WERI-Rb-1 (cell line): ENCODE results near the gene WSB1.

Experiments used
- DNase-seq: peaks from one replicate; pipeline ENCODE4 v3.0.0-alpha.2; 2020
- H3K27ac ChIP-seq: fragments of 250-450 bp; sonication (Bioruptor Pico); 2 replicates; pipeline ENCODE4 v1.5.1; 2020; ENCODE audit warnings: mild to moderate bottlenecking, moderate library complexity
- H3K27me3 ChIP-seq: fragments of 250-450 bp; sonication (Bioruptor Pico); 2 replicates; pipeline ENCODE4 v1.5.1; 2021; ENCODE audit warnings: mild to moderate bottlenecking, low read depth, moderate library complexity; ENCODE audit not compliant: insufficient read depth, severe bottlenecking
- H3K36me3 ChIP-seq: fragments of 250-450 bp; sonication (Bioruptor Pico); 2 replicates; pipeline ENCODE4 v1.5.1; 2020; ENCODE audit warnings: mild to moderate bottlenecking, moderate library complexity
- H3K4me3 ChIP-seq: 2 replicates; pipeline ENCODE4 v1.5.1; 2011; ENCODE audit warnings: low read depth, mild to moderate bottlenecking, control low read depth, low read length
- H3K9me3 ChIP-seq: fragments of 250-450 bp; sonication (Bioruptor Pico); 2 replicates; pipeline ENCODE4 v1.5.1; 2021; ENCODE audit warnings: mild to moderate bottlenecking, moderate library complexity; ENCODE audit not compliant: severe bottlenecking
- TF ChIP-seq, protein P1 (sequence below): IDR thresholded peaks from 2 replicates; pipeline ENCODE4 v1.5.1; 2011; ENCODE audit warnings: low read depth, mild to moderate bottlenecking, control low read depth, inconsistent platforms, low read length

The WSB1 gene

DNA sequence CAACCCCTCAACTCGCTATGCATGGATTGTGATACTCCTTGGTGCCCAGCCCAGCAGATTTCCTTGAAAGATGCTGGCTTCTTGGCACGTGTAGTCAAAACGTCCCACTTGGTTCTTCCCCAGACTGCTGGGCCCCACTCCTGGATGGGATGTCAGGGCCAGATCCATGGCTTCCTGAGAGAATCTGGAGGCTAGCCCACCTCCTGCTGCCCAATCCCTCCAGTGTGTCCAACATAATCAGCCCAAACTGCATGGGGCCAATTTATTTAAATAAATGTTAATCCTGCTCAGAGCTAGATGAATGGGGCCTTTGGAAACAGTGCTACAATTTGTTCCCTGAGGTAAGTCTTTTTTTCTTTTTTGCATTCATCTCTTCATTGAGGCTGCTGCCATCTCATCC, 49.4 kb downstream of the WSB1 start:
- no peak overlapping the region for H3K27ac ChIP-seq
- H3K27me3 ChIP-seq: no peaks in the 10 kb centered on the region
- no peak for DNase-seq
- H3K9me3 ChIP-seq: no peaks in the 10 kb centered on the region
- H3K36me3 ChIP-seq: no peaks in the 10 kb centered on the region
- TF ChIP-seq, protein P1, sequence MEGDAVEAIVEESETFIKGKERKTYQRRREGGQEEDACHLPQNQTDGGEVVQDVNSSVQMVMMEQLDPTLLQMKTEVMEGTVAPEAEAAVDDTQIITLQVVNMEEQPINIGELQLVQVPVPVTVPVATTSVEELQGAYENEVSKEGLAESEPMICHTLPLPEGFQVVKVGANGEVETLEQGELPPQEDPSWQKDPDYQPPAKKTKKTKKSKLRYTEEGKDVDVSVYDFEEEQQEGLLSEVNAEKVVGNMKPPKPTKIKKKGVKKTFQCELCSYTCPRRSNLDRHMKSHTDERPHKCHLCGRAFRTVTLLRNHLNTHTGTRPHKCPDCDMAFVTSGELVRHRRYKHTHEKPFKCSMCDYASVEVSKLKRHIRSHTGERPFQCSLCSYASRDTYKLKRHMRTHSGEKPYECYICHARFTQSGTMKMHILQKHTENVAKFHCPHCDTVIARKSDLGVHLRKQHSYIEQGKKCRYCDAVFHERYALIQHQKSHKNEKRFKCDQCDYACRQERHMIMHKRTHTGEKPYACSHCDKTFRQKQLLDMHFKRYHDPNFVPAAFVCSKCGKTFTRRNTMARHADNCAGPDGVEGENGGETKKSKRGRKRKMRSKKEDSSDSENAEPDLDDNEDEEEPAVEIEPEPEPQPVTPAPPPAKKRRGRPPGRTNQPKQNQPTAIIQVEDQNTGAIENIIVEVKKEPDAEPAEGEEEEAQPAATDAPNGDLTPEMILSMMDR: no peak
- H3K4me3 ChIP-seq: no peak overlapping the region

DNA sequence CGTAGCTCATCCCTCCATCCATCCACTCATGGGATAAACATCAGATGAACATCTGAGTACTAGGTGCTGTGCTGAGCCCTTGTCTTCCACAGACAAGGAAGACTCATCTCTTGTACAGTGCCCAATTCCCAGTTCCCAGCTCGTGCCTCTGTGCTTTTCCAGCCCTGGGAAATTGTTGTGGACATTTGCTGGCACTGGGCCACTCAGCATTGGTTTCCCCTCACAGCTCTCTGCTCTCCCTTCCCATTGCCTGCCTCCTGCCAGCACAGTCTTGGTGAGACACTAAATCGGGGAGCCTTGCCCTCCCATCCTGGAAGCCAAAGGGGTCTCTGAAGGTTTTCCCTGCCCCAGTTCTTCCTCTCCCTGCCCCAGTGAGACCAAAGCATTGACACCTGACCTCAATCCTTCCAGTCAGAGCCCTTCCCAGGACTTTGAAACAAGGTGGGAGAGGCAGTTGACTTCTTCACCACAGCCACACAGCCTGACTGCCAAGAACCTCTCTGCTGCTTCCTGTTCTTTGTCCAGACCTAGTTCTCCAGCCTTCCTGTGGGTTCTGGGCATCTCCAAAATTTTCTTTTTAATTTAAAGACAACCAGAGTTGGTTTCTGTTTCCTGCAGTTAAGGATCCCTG, 50.2 kb downstream of the WSB1 start:
- no peaks in the 10 kb centered on the region for H3K36me3 ChIP-seq
- no peak overlapping the region for H3K27ac ChIP-seq
- H3K27me3 ChIP-seq: no peaks in the 10 kb centered on the region
- no peak for DNase-seq
- no peak overlapping the region for H3K4me3 ChIP-seq
- H3K9me3 ChIP-seq: no peaks in the 10 kb centered on the region
- TF ChIP-seq, protein P1: no peak

DNA sequence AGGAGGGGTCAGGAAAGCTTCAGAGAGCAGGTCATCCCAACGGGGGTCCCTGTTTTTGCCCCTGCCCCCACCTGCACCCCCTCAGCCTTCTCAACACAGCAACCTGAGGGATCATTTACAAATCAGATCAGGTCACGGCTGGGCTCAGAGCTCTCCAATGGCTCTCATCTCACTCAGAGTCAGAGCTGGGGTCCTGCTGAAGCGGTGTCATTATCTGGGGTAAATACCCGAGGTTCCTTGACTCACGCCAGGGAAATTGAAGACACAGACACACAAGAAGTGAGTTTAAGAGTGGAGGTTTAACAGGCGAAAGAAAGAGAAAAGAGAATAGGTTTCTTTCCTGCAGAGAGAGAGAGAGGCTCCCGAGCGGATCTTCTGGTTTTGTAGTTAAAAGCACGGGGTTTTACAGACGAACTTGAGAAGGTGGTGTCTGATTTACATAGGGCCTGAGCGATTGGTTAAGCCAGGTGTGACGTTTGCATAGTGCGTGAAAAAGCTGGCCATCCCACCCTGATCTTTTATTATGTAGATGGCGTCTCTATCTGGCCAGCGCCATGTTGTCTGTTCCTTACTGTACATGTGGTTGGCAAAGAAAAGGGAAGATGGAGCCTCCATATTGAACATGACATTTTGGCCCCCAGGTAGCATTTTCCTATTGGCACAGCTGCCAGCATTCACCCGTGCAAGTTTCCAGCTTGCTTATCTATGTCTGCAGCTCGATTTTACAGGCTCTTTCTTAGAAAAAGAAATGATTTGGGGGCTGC, 51.4 kb downstream of the WSB1 start:
- Histone ChIP-seq H3K9me3 (no peaks in the 10 kb centered on the region), H3K27ac (no peak overlapping the region), H3K36me3 (no peaks in the 10 kb centered on the region), H3K27me3 (no peaks in the 10 kb centered on the region), H3K4me3 (no peak overlapping the region)
- TF ChIP-seq, protein P1: no peak
- DNase-seq: no peak

DNA sequence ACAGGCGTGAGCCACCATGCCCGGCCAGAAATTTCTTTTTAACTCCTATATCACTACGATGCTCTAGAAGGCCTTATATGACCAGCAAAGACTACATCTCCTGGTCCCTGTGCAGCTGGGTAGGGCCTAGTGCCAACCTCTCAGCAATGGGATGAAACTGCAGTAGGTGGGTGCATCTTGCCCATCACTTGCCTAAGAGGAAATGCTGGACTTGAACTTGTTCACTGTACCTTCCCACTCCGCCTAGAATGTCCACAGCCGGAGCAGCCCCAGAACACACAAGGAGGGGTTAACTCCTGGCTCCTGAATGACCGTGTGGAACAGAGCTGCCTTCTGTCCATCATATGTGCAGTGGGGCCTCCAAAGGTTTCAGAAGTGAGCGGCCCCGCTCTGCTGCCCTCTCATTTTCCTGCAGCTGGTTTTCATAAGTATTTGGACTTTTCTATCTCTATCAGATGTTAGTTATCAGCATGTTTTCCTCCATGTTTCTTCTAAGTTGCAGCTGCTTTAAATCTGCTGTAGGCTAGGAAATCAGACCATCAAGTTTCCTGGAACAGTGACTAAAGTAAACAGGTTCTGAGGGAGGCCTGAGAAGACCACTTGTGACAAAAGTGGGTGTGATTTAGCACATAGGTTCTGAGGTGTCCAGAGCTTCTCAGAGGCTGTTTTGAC, 52.5 kb downstream of the WSB1 start:
- H3K36me3 ChIP-seq: no peaks in the 10 kb centered on the region
- DNase-seq: no peak
- no peaks in the 10 kb centered on the region for H3K9me3 ChIP-seq
- TF ChIP-seq, protein P1: no peak
- H3K4me3 ChIP-seq: no peak overlapping the region
- no peak overlapping the region for H3K27ac ChIP-seq
- H3K27me3 ChIP-seq: no peaks in the 10 kb centered on the region

DNA sequence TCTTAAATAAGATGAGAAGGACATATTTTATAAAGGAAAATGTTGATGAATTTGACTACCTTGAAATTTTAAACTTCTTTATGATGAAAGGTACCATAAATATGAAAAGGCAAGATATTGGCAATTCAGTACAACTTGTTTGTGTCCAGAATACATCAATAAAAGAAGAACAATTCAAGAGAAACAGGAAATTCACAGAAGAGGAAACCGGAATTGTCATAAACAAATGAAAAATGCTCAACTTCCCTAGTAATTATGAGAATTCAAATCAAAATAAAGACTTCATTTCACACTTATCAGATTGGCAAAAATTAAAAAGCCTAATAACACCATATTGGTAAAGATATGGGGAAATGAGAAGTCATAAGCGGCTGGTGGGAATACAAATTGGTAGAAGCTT, 54.3 kb downstream of the WSB1 start:
- no peaks in the 10 kb centered on the region for H3K27me3 ChIP-seq
- TF ChIP-seq, protein P1: no peak
- H3K4me3 ChIP-seq: no peak overlapping the region
- H3K36me3 ChIP-seq: no peaks in the 10 kb centered on the region
- H3K27ac ChIP-seq: no peak overlapping the region
- no peak for DNase-seq
- H3K9me3 ChIP-seq: no peaks in the 10 kb centered on the region
